T-helper 2 cell treated with Interferon-gamma antibody and Interleukin-4, amounts not matched to agents 5 μg/mL and 100 μg/mL, for 36 hours (primary cell): ENCODE results near the gene ANKRD12.

Experiments used
- DNase-seq: peaks from one replicate; pipeline ENCODE4 v3.0.0; 2021; ENCODE audit warnings: low spot score
- H3K27ac Mint-ChIP-seq: one replicate; pipeline ENCODE4 v1.8.0; 2021; ENCODE audit warnings: mild to moderate bottlenecking, mixed read lengths
- H3K27me3 Mint-ChIP-seq: one replicate; pipeline ENCODE4 v1.8.0; 2021; ENCODE audit warnings: low read depth, mixed read lengths
- H3K36me3 Mint-ChIP-seq: one replicate; pipeline ENCODE4 v1.8.0; 2021; ENCODE audit warnings: low read depth, mixed read lengths
- H3K4me1 Mint-ChIP-seq: one replicate; pipeline ENCODE4 v1.8.0; 2021; ENCODE audit warnings: low read depth, mixed read lengths
- H3K4me3 Mint-ChIP-seq: one replicate; pipeline ENCODE4 v1.8.0; 2022; ENCODE audit warnings: mild to moderate bottlenecking, moderate library complexity, mixed read lengths
- H3K9me3 Mint-ChIP-seq: one replicate; pipeline ENCODE4 v1.8.0; 2021; ENCODE audit warnings: mixed read lengths

Gene ANKRD12

DNA sequence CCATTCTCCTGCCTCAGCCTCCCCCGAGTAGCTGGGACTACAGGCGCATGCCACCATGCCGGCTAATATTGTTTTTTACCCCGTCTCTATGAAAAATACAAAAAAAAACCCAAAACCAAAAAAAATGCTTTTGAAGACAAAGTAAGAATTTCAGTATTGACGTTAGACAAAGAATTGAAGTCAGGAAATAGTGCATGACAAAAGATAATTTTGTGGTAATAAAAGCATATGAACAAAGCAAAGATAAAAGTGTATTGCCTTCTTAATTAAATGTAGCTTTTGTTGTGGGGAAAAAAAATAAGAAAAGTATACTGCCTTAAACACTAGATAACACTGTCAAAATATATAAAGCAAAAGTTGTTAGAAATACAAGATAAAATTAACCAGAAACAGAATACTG lies 86.8 kb downstream of the ANKRD12 start:
- no peaks in the 10 kb centered on the region for H3K27me3 Mint-ChIP-seq

DNA sequence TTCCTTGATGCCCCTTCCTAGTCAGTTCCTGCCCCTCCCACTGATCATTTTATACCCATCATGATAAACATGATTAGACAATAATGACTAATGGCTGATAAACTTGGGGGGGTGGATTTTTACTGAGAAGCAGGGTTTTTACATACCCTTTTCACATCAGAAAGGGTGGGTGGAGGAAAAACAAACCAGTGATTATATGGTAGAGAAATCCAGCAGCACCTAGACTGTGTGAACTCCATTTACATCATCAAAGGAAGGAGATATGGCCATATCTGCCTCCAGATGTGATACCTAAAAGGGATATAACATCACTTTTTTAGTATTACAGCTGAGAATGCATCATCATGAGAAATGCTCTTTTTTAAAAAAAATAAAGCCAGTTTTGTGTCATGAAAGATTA lies 89.9 kb downstream of the ANKRD12 start:
- H3K9me3 Mint-ChIP-seq: peaks cover 14% of the 10 kb centered on the region
- H3K27me3 Mint-ChIP-seq: no peaks in the 10 kb centered on the region
- H3K27ac Mint-ChIP-seq: no peak overlapping the region
- no peaks in the 10 kb centered on the region for H3K4me1 Mint-ChIP-seq
- H3K36me3 Mint-ChIP-seq: peaks cover 71% of the 10 kb centered on the region
- DNase-seq: no peak
- no peak overlapping the region for H3K4me3 Mint-ChIP-seq

More for the DNA sequence above, 86.8 kb downstream of the ANKRD12 start:
- DNase-seq: no peak
- H3K36me3 Mint-ChIP-seq: peaks cover 69% of the 10 kb centered on the region
- no peak overlapping the region for H3K27ac Mint-ChIP-seq
- no peaks in the 10 kb centered on the region for H3K9me3 Mint-ChIP-seq
- H3K4me3 Mint-ChIP-seq: no peak overlapping the region
- H3K4me1 Mint-ChIP-seq: no peaks in the 10 kb centered on the region

- H3K4me3 Mint-ChIP-seq: no peak overlapping the region
- no peaks in the 10 kb centered on the region for H3K4me1 Mint-ChIP-seq
- peaks cover 35% of the 10 kb centered on the region for H3K9me3 Mint-ChIP-seq
- DNase-seq: no peak
- H3K27me3 Mint-ChIP-seq: no peaks in the 10 kb centered on the region
- peaks cover 83% of the 10 kb centered on the region for H3K36me3 Mint-ChIP-seq
- H3K27ac Mint-ChIP-seq: no peak overlapping the region
Observed at GRCh38 chr18:9231852-9232486, 95.4 kb downstream of the ANKRD12 start.

- no peak overlapping the region for H3K27ac Mint-ChIP-seq
Observed at GRCh38 chr18:9232977-9233376, 96.4 kb downstream of the ANKRD12 start.

DNA sequence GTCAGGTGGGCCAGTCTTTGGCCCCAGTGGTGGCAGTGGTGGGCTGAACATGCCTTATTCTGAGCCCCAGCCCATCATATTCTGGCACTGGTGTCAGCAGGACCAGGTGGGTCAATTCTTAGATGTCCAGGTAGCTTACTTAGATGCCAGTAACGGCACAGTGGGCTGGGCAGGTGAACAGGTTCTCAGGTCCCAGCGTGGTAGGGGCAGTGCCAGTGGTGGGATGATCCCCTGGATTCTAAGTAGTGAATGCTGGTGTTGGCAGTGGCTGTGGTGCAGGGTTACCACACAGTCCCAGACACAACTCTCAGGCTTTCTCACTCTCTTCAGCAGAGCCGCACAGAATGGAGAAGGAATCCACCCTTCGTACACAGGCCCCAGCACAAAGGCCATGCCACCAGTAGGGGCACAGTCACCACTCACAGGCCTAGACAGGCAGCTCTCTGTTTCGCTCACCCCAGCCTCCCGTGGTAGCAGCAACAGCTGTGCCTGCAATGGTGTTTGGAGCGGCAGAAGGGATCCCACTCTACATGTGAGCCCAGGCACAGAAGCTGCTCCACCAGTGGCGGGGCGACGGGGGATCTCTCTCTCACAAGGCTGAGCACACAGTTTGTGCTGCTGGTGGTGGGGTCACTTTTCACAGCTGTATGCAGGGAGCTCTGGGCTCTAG lies 97.3 kb downstream of the ANKRD12 start:
- Mint-ChIP-seq H3K27ac (no peak overlapping the region), H3K27me3 (no peaks in the 10 kb centered on the region), H3K9me3 (peaks cover 35% of the 10 kb centered on the region), H3K4me1 (no peaks in the 10 kb centered on the region), H3K4me3 (no peak overlapping the region), H3K36me3 (peaks cover 82% of the 10 kb centered on the region)
- no peak for DNase-seq

More at GRCh38 chr18:9232977-9233376, 96.4 kb downstream of the ANKRD12 start:
- Mint-ChIP-seq H3K36me3 (peaks cover 85% of the 10 kb centered on the region), H3K4me1 (no peaks in the 10 kb centered on the region), H3K4me3 (no peak overlapping the region), H3K27me3 (no peaks in the 10 kb centered on the region), H3K9me3 (peaks cover 35% of the 10 kb centered on the region)
- no peak for DNase-seq

GRCh38 chr18:9234528-9234927 lies 97.9 kb downstream of the ANKRD12 start:
- no peaks in the 10 kb centered on the region for H3K27me3 Mint-ChIP-seq
- no peak overlapping the region for H3K27ac Mint-ChIP-seq

DNA sequence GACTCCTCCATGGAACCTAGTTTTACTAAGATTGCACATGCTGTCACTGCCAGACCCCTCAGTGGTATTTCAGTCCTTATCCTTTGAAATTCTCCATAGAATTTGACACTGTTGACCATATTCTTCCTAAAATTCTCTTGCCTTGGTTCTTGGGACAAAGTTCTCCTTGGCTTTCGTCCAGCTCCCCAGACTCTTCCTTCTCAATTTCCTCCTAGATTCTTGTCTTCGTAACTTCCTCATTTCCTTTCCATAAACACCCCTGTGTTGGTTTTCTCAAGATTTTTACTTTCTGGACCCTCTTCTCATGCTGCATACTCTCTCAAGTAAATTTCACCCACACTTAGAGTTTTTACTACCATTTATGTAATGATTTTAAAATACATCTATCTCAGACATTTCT lies 101.4 kb downstream of the ANKRD12 start:
- Mint-ChIP-seq H3K9me3 (peaks cover 7% of the 10 kb centered on the region), H3K4me3 (no peak overlapping the region), H3K27ac (no peak overlapping the region), H3K36me3 (peaks cover 55% of the 10 kb centered on the region), H3K27me3 (no peaks in the 10 kb centered on the region), H3K4me1 (no peaks in the 10 kb centered on the region)
- DNase-seq: no peak

More at GRCh38 chr18:9234528-9234927, 97.9 kb downstream of the ANKRD12 start:
- DNase-seq: no peak
- Mint-ChIP-seq H3K9me3 (peaks cover 35% of the 10 kb centered on the region), H3K4me3 (no peak overlapping the region), H3K4me1 (no peaks in the 10 kb centered on the region), H3K36me3 (peaks cover 76% of the 10 kb centered on the region)

DNA sequence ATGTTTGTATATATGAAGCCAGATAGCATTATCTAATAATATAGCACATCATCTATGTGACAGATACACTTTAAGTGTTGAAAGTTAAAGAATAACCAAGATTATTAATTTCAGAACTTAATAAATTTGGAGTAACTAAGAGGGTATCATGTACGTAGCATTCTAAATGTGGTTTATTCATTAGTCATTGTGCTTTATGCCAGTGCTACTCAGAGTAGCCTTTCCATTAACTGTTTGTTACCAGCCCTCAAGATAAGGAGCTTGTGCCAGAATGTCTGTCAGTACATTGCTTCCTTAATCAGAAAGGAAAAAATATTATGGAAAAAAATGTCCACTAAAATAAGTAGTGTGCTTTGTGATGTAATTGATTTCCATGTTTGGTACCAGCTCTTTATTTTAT lies 103.1 kb downstream of the ANKRD12 start:
- no peak for DNase-seq
- Mint-ChIP-seq H3K27me3 (no peaks in the 10 kb centered on the region), H3K9me3 (no peaks in the 10 kb centered on the region), H3K36me3 (peaks cover 55% of the 10 kb centered on the region), H3K4me1 (peaks cover 7% of the 10 kb centered on the region), H3K27ac (no peak overlapping the region), H3K4me3 (no peak overlapping the region)

DNA sequence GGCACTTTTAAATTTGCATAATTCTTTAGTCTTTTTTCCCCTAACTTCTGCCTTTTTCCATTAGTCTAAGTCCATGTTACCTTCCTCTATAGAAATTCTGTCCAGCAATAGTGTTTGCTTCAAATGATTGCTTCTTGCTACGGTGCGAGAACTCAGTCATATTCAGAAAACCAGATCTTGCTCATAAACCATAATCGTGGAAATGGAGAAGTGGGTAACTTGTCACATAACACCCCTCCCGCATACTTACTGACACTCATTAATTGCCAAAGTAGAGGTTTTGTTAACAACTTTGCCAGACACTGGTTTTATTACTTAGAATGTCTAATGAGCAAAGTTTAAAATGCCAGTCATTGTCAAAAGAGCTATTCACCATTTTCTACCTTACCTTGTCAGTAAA lies 103.7 kb downstream of the ANKRD12 start:
- H3K36me3 Mint-ChIP-seq: peaks cover 51% of the 10 kb centered on the region
- peaks cover 7% of the 10 kb centered on the region for H3K4me1 Mint-ChIP-seq
- no peaks in the 10 kb centered on the region for H3K9me3 Mint-ChIP-seq
- DNase-seq: no peak
- H3K4me3 Mint-ChIP-seq: no peak overlapping the region
- no peaks in the 10 kb centered on the region for H3K27me3 Mint-ChIP-seq
- H3K27ac Mint-ChIP-seq: no peak overlapping the region

DNA sequence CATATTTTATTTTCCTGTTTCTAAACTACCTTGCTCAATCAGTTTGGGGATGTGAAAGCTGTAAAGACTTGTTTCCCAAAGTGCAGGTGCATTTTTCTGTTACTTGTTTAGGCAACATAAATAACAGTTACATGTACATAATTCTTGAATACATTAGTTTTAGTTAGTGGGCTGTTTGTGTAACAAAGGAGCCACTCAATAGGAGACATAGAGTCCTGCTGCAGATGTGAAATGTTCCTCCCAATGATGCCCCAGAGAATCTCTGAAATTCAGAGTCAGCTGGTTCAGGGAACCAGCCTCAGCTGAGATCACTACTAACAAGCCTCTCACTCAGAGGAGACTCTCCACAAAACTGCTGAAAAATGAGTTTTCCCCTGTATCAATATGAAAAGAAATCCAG lies 106.4 kb downstream of the ANKRD12 start:
- Mint-ChIP-seq H3K27me3 (no peaks in the 10 kb centered on the region), H3K4me3 (no peak overlapping the region)

DNA sequence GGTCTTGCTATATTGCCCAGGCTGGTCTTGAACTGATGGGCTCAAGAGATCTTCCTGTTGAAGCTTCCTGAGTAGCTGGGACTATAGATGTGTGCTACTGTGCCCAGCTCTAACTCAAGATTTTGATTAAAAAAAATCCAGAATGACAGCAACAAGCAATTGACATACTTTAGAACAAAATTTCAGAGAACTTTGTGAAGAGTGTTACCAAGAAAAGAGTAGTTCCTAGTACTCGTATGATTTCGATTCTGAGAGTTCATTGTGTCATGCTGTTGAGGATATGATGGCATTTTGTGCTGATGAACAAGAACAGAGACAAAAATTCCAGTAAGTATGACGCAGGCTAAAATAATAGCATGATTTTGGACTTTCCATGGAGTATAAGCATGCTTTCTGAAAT lies 107.8 kb downstream of the ANKRD12 start:
- DNase-seq: no peak
- H3K27me3 Mint-ChIP-seq: no peaks in the 10 kb centered on the region
- peaks cover 7% of the 10 kb centered on the region for H3K4me1 Mint-ChIP-seq
- no peaks in the 10 kb centered on the region for H3K9me3 Mint-ChIP-seq
- peaks cover 42% of the 10 kb centered on the region for H3K36me3 Mint-ChIP-seq
- H3K4me3 Mint-ChIP-seq: no peak overlapping the region
- H3K27ac Mint-ChIP-seq: no peak overlapping the region

More for the DNA sequence above, 106.4 kb downstream of the ANKRD12 start:
- no peak for DNase-seq
- no peak overlapping the region for H3K27ac Mint-ChIP-seq
- peaks cover 7% of the 10 kb centered on the region for H3K4me1 Mint-ChIP-seq
- H3K9me3 Mint-ChIP-seq: no peaks in the 10 kb centered on the region
- peaks cover 40% of the 10 kb centered on the region for H3K36me3 Mint-ChIP-seq

DNA sequence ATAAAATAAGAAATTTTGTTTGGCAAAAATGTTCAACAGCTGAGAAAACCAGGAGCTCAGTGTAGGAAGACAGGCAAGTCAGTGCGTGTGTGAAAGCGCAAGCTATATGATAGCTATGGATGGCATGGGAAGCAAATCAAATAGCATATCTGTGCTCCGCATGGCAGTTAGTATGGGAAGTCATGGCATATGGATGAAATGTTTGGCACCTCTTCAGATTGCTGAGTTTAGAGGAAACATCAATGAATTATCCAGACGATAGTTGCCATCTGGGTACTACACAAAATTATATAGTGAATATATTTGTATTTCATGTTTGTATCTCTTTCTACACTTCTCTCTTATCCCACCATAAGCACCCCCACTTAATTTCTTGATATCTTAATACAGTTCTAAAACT lies 112.1 kb downstream of the ANKRD12 start:
- Mint-ChIP-seq H3K4me1 (peaks cover 5% of the 10 kb centered on the region), H3K27ac (no peak overlapping the region), H3K4me3 (no peak overlapping the region), H3K36me3 (peaks cover 48% of the 10 kb centered on the region), H3K27me3 (no peaks in the 10 kb centered on the region), H3K9me3 (peaks cover 9% of the 10 kb centered on the region)
- no peak for DNase-seq

- no peak for DNase-seq
- Mint-ChIP-seq H3K4me3 (no peak overlapping the region), H3K27ac (no peak overlapping the region), H3K27me3 (no peaks in the 10 kb centered on the region), H3K9me3 (peaks cover 12% of the 10 kb centered on the region), H3K4me1 (peaks cover 4% of the 10 kb centered on the region), H3K36me3 (peaks cover 48% of the 10 kb centered on the region)
Observed at GRCh38 chr18:9249254-9249653, 112.7 kb downstream of the ANKRD12 start.

DNA sequence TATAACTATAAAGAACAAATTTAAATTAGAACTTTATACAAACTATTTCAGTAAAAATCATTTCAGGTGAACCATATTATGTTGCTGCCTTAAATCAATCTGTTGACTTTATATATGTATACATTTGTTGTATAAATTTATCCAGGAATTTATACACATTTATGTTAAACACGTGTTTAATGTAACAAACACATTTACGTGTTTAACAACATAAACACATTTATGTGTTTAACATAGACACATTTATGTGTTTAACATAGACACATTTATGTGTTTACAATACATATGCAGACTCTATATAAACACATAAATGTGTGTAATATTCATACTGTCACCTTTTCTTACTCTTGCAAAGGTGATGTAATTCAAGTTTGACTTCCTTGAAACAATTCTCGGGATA lies 122.6 kb downstream of the ANKRD12 start:
- Mint-ChIP-seq H3K27ac (no peak overlapping the region), H3K4me1 (peaks cover 1% of the 10 kb centered on the region), H3K4me3 (no peak overlapping the region), H3K9me3 (peaks cover 25% of the 10 kb centered on the region), H3K36me3 (peaks cover 72% of the 10 kb centered on the region), H3K27me3 (no peaks in the 10 kb centered on the region)
- DNase-seq: no peak
